Neuronal stem cell (in vitro differentiated cells): ENCODE measurements around the gene SNAI1.

Experiments used
- DNase-seq: peaks from one replicate; pipeline ENCODE4 v3.0.0-alpha.2; 2013; ENCODE audit warnings: low spot score
- H2AFZ ChIP-seq: one replicate; pipeline ENCODE4 v1.6.1; 2013; ENCODE audit warnings: mild to moderate bottlenecking, low read length, inconsistent platforms
- H2AK5ac ChIP-seq: 2 replicates; pipeline ENCODE4 v1.6.1; 2013; ENCODE audit warnings: low read depth, mild to moderate bottlenecking, inconsistent platforms, low read length, moderate library complexity, mixed read lengths
- H2BK120ac ChIP-seq: 2 replicates; pipeline ENCODE4 v1.6.1; 2013; ENCODE audit warnings: low read depth, mild to moderate bottlenecking, inconsistent platforms, low read length, moderate library complexity, mixed read lengths
- H2BK12ac ChIP-seq: one replicate; pipeline ENCODE4 v1.6.1; 2013; ENCODE audit warnings: low read length, inconsistent platforms
- H2BK15ac ChIP-seq: 2 replicates; pipeline ENCODE4 v1.6.1; 2013; ENCODE audit warnings: mild to moderate bottlenecking, low read length, inconsistent platforms, mixed read lengths
- H2BK5ac ChIP-seq: one replicate; pipeline ENCODE4 v1.6.1; 2013; ENCODE audit warnings: inconsistent platforms, mild to moderate bottlenecking, low read length, moderate library complexity
- H3K14ac ChIP-seq: one replicate; pipeline ENCODE4 v1.6.1; 2013; ENCODE audit warnings: low read length, inconsistent platforms
- H3K18ac ChIP-seq: 2 replicates; pipeline ENCODE4 v1.6.1; 2013; ENCODE audit warnings: low read length, inconsistent platforms
- H3K23ac ChIP-seq: 2 replicates; pipeline ENCODE4 v1.6.1; 2013; ENCODE audit warnings: low read depth, mild to moderate bottlenecking, mixed read lengths, low read length, inconsistent platforms; ENCODE audit not compliant: poor library complexity
- H3K27ac ChIP-seq: replicated peaks from 3 replicates; pipeline ENCODE4 v1.5.1; 2013; ENCODE audit warnings: low read length, inconsistent platforms
- H3K27me3 ChIP-seq, 3 experiments: 2 replicates each; pipeline ENCODE4 v1.6.1; 2013; ENCODE audit warnings: low read length in 3 of 3, mild to moderate bottlenecking in 2 of 3, inconsistent platforms in 1 of 3, low read depth in 1 of 3, mixed read lengths in 1 of 3, moderate library complexity in 1 of 3; ENCODE audit not compliant: control insufficient read depth in 3 of 3, insufficient read depth in 3 of 3
- H3K36me3 ChIP-seq, 2 donors: replicated peaks in 1 of 2; 2 replicates each; pipeline ENCODE4 v1.6.1; 2013; ENCODE audit warnings: low read length in 2 of 2; ENCODE audit not compliant: control insufficient read depth in 2 of 2, insufficient read depth in 2 of 2
- H3K4ac ChIP-seq: 2 replicates; pipeline ENCODE4 v1.6.1; 2013; ENCODE audit warnings: inconsistent platforms, mild to moderate bottlenecking, low read length, moderate library complexity
- H3K4me1 ChIP-seq, 2 donors: 1 replicate in 1 of 2; 2 replicates in 1 of 2; pipeline ENCODE4 v1.6.1; 2013; ENCODE audit warnings: low read length in 2 of 2, low read depth in 1 of 2; ENCODE audit not compliant: control insufficient read depth in 2 of 2, insufficient read depth in 1 of 2
- H3K4me2 ChIP-seq: one replicate; pipeline ENCODE4 v1.6.1; 2013; ENCODE audit warnings: mild to moderate bottlenecking, low read length, inconsistent platforms; ENCODE audit not compliant: insufficient read depth, poor library complexity, severe bottlenecking
- H3K4me3 ChIP-seq, 2 donors: 2 replicates each; pipeline ENCODE4 v1.5.1; 2013; ENCODE audit warnings: low read length in 2 of 2, mild to moderate bottlenecking in 2 of 2, inconsistent platforms in 1 of 2, moderate library complexity in 1 of 2
- H3K79me1 ChIP-seq: one replicate; pipeline ENCODE4 v1.6.1; 2013; ENCODE audit warnings: low read depth, mild to moderate bottlenecking, inconsistent platforms, low read length, moderate library complexity
- H3K9ac ChIP-seq: one replicate; pipeline ENCODE4 v1.6.1; 2013; ENCODE audit warnings: mild to moderate bottlenecking, low read depth, low read length, inconsistent platforms; ENCODE audit not compliant: poor library complexity
- H3K9me3 ChIP-seq, 2 donors: replicated peaks in 1 of 2; 2 replicates each; pipeline versions ENCODE3 to v1.6.1; 2013; ENCODE audit warnings: low read length in 2 of 2, mild to moderate bottlenecking in 2 of 2, inconsistent platforms in 1 of 2, low read depth in 1 of 2, mixed read lengths in 1 of 2, moderate library complexity in 1 of 2; ENCODE audit not compliant: control insufficient read depth in 2 of 2, insufficient read depth in 1 of 2
- H4K8ac ChIP-seq: one replicate; pipeline ENCODE4 v1.6.1; 2013; ENCODE audit warnings: low read depth, mild to moderate bottlenecking, inconsistent platforms, low read length, moderate library complexity
- H4K91ac ChIP-seq: one replicate; pipeline ENCODE4 v1.6.1; 2013; ENCODE audit warnings: low read length, low read depth, mild to moderate bottlenecking, inconsistent platforms; ENCODE audit not compliant: poor library complexity
- WGBS, 2 donors: extraction: QIAGEN DNeasy Blood & Tissue Kit; methylation state at CpG; one replicate each; pipeline ENCODE4 v1.1.7; 2013; ENCODE audit warnings: missing lambda C conversion rate in 2 of 2, mixed read lengths in 1 of 2; ENCODE audit not compliant: insufficient read length in 2 of 2, insufficient replicate concordance in 1 of 2; ENCODE audit errors: extremely low coverage in 2 of 2; 5-methylcytosine and 5-hydroxymethylcytosine counted together

Gene SNAI1

DNA sequence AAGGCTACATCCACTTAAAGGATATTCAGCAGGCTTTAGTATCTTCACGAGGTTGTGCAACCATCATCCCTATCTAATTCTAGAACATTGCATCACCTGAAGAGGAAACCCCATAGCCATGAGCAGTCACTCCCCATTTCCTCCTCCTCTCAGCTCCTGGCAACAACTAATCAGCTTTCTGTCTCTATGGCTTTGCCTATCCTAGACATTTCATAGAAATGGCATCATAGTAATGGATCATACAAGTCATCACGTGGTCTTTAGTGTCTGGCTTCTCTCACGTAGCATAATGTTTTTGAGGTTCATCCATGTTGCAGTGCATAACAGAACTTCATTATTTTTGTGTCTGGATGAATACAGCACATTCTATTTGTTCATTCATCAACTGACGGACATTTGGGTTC lies 20.5 kb downstream of the SNAI1 start:
- Histone ChIP-seq H2BK15ac (no peak overlapping the region), H3K4me2 (no peak overlapping the region), H3K4me1 (peaks cover 0 to 5% of the 10 kb centered on the region in 2 donors), H2AFZ (no peak overlapping the region), H3K4me3 (no peak overlapping the region), H3K27me3 (no peaks in the 10 kb centered on the region), H3K9ac (no peak overlapping the region), H3K27ac (no peak overlapping the region), H3K9me3 (no peaks in the 10 kb centered on the region), H3K4ac (no peak overlapping the region), H2BK120ac (no peak overlapping the region), H3K18ac (no peak overlapping the region), H2AK5ac (no peak overlapping the region), H4K91ac (no peak overlapping the region), H2BK12ac (no peak overlapping the region), H3K36me3 (no peaks in the 10 kb centered on the region), H3K23ac (no peak overlapping the region), H2BK5ac (no peak overlapping the region), H3K14ac (no peak overlapping the region), H4K8ac (no peak overlapping the region), H3K79me1 (peaks cover 2% of the 10 kb centered on the region)
- WGBS, 2 donors: no CpG with 5 or more reads among the region's 4 CpGs
- no peak for DNase-seq

- Histone ChIP-seq H3K4me2 (no peak overlapping the region), H3K27ac (no peak overlapping the region), H3K4me1 (peaks cover 0 to 5% of the 10 kb centered on the region in 2 donors), H3K27me3 (no peaks in the 10 kb centered on the region), H3K36me3 (no peaks in the 10 kb centered on the region), H4K8ac (no peak overlapping the region), H3K4me3 (no peak overlapping the region), H3K4ac (no peak overlapping the region), H3K18ac (no peak overlapping the region), H2BK5ac (no peak overlapping the region), H4K91ac (no peak overlapping the region), H2BK12ac (no peak overlapping the region), H3K14ac (no peak overlapping the region), H3K9me3 (no peaks in the 10 kb centered on the region), H2AK5ac (peak overlapping the region; percentile 63), H3K23ac (no peak overlapping the region), H3K79me1 (peaks cover 2% of the 10 kb centered on the region), H2AFZ (no peak overlapping the region), H2BK15ac (no peak overlapping the region), H3K9ac (no peak overlapping the region), H2BK120ac (peak overlapping the region; percentile 54)
- DNase-seq: no peak
- WGBS, 2 donors: no CpG with 5 or more reads among the region's 4 CpGs
These were observed 21.4 kb downstream of the SNAI1 start for GRCh38 chr20:50004229-50004628.

- peaks cover 2 to 11% of the 10 kb centered on the region in 2 donors for H3K4me1 ChIP-seq
- H3K4me3 ChIP-seq: no peak overlapping the region
- no peak overlapping the region for H2BK120ac ChIP-seq
- peak overlapping the region; percentile 85 for H2BK15ac ChIP-seq
- H3K23ac ChIP-seq: no peak overlapping the region
- no peak overlapping the region for H2AFZ ChIP-seq
- no CpG with 5 or more reads among the region's 7 CpGs for WGBS, 2 donors
- H3K14ac ChIP-seq: no peak overlapping the region
- no peak overlapping the region for H4K91ac ChIP-seq
- DNase-seq: no peak
- H3K4ac ChIP-seq: no peak overlapping the region
- H3K27me3 ChIP-seq: peaks cover 0 to 10% (median 0%) of the 10 kb centered on the region in 3 experiments
- peak overlapping the region; percentile 80 for H3K18ac ChIP-seq
- H2BK12ac ChIP-seq: no peak overlapping the region
- no peaks in the 10 kb centered on the region for H3K36me3 ChIP-seq
- no peaks in the 10 kb centered on the region for H3K9me3 ChIP-seq
- no peak overlapping the region for H3K9ac ChIP-seq
- H2AK5ac ChIP-seq: peak overlapping the region; percentile 6
- H3K79me1 ChIP-seq: peaks cover 2% of the 10 kb centered on the region
- no peak overlapping the region for H3K27ac ChIP-seq
- no peak overlapping the region for H2BK5ac ChIP-seq
- no peak overlapping the region for H3K4me2 ChIP-seq
- H4K8ac ChIP-seq: peak overlapping the region; percentile 17
These were observed 22.7 kb downstream of the SNAI1 start for GRCh38 chr20:50005471-50005981.

GRCh38 chr20:50007369-50007768 lies 24.6 kb downstream of the SNAI1 start:
- H2AK5ac ChIP-seq: no peak overlapping the region
- H2BK15ac ChIP-seq: no peak overlapping the region
- DNase-seq: no peak
- no peak overlapping the region for H3K18ac ChIP-seq
- H3K79me1 ChIP-seq: peaks cover 2% of the 10 kb centered on the region
- peaks cover 0 to 13% (median 0%) of the 10 kb centered on the region in 3 experiments for H3K27me3 ChIP-seq
- no CpG with 5 or more reads among the region's 2 CpGs for WGBS, 2 donors
- peaks cover 2 to 11% of the 10 kb centered on the region in 2 donors for H3K4me1 ChIP-seq
- H3K14ac ChIP-seq: no peak overlapping the region
- H2AFZ ChIP-seq: no peak overlapping the region
- H2BK120ac ChIP-seq: no peak overlapping the region
- H3K27ac ChIP-seq: no peak overlapping the region
- no peak overlapping the region for H2BK5ac ChIP-seq
- H3K4ac ChIP-seq: no peak overlapping the region
- no peak overlapping the region for H4K91ac ChIP-seq
- H3K36me3 ChIP-seq: no peaks in the 10 kb centered on the region
- H3K9me3 ChIP-seq: no peaks in the 10 kb centered on the region
- H3K4me3 ChIP-seq: no peak overlapping the region
- H4K8ac ChIP-seq: no peak overlapping the region
- no peak overlapping the region for H3K9ac ChIP-seq
- no peak overlapping the region for H2BK12ac ChIP-seq
- H3K4me2 ChIP-seq: no peak overlapping the region
- H3K23ac ChIP-seq: no peak overlapping the region
